ENCODE results near the gene ASAP2. TPM values are rescaled to one million over a fixed set of nuclear protein-coding genes. Genes with fewer than 3 reads are reported as not detected.

ASAP2 gene
- total RNA-seq, 1 donor, result 66.2 TPM

- peaks cover 13% of the 10 kb centered on the region for H3K4me1 ChIP-seq (ENCODE audit: insufficient read depth, low read length)
- H3K4me2 ChIP-seq (ENCODE audit: insufficient read depth, low read length), result no peak overlapping the region
- TF ChIP-seq, protein P1, sequence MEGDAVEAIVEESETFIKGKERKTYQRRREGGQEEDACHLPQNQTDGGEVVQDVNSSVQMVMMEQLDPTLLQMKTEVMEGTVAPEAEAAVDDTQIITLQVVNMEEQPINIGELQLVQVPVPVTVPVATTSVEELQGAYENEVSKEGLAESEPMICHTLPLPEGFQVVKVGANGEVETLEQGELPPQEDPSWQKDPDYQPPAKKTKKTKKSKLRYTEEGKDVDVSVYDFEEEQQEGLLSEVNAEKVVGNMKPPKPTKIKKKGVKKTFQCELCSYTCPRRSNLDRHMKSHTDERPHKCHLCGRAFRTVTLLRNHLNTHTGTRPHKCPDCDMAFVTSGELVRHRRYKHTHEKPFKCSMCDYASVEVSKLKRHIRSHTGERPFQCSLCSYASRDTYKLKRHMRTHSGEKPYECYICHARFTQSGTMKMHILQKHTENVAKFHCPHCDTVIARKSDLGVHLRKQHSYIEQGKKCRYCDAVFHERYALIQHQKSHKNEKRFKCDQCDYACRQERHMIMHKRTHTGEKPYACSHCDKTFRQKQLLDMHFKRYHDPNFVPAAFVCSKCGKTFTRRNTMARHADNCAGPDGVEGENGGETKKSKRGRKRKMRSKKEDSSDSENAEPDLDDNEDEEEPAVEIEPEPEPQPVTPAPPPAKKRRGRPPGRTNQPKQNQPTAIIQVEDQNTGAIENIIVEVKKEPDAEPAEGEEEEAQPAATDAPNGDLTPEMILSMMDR (IDR thresholded peaks at IDR 0.05; ENCODE audit: extremely low read depth, low read depth, low read length), result no peak
- peaks cover 44% of the 10 kb centered on the region for H3K36me3 ChIP-seq (ENCODE audit: insufficient read depth, low read length)
- no peak for DNase-seq (ENCODE audit: insufficient read length, low spot score, missing footprints)
- H4K20me1 ChIP-seq (ENCODE audit: insufficient read depth, low read length), result peaks cover 4% of the 10 kb centered on the region
- no peak overlapping the region for H2AFZ ChIP-seq (ENCODE audit: low read length)
- H3K4me3 ChIP-seq (ENCODE audit: insufficient read depth, low read length), result no peak overlapping the region
- no peak overlapping the region for H3K27ac ChIP-seq (ENCODE audit: low read depth, low read length)
- no peaks in the 10 kb centered on the region for H3K27me3 ChIP-seq (ENCODE audit: insufficient read depth, low read length)
- H3K79me2 ChIP-seq (ENCODE audit: insufficient read depth, low read length), result peaks cover 16% of the 10 kb centered on the region
- no peaks in the 10 kb centered on the region for H3K9me3 ChIP-seq (ENCODE audit: low read depth, low read length)
Measured at GRCh38 chr2:9331704-9332103, 125.1 kb downstream of the ASAP2 start.

DNA sequence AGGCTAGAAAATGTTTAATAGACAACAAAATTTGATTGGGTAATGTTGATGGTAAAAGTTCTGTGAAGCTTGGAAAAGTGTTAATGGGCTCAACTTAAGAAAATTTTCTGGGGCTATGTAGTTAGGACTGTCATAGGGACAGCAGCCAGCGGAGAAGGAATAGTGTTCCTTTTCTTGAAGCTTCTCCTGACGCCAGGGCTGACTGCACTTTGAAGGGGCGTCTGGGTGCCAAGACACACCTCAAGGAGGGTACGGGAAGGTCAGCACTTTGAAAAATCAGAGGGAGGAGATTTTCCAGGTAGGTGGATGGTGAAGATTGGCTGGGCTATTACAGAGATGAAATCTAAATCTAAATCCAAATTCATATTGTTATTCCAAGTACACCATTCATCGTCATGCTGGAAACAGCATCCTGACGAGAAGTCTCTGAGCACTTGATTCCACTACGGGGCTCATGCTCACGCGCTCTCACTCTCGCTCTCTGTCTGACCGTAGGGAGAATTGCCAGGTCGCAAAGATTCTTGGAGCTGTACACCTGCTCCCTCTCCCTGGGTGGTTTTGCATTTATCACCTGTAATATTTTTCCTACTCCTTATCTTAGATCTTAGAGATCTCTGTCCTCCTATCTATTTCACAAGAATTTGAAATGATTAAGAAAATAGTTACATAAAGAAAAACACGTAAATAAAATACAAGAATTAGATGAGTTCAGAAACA, 125.7 kb downstream of the ASAP2 start:
- H3K4me1 ChIP-seq (ENCODE audit: insufficient read depth, low read length), result peaks cover 13% of the 10 kb centered on the region
- no peak overlapping the region for H3K4me2 ChIP-seq (ENCODE audit: insufficient read depth, low read length)
- H4K20me1 ChIP-seq (ENCODE audit: insufficient read depth, low read length), result peaks cover 6% of the 10 kb centered on the region
- peaks cover 15% of the 10 kb centered on the region for H3K79me2 ChIP-seq (ENCODE audit: insufficient read depth, low read length)
- no peak overlapping the region for H2AFZ ChIP-seq (ENCODE audit: low read length)
- no peaks in the 10 kb centered on the region for H3K9me3 ChIP-seq (ENCODE audit: low read depth, low read length)
- H3K36me3 ChIP-seq (ENCODE audit: insufficient read depth, low read length), result peaks cover 44% of the 10 kb centered on the region
- no peaks in the 10 kb centered on the region for H3K27me3 ChIP-seq (ENCODE audit: insufficient read depth, low read length)
- DNase-seq (ENCODE audit: insufficient read length, low spot score, missing footprints), result no peak
- TF ChIP-seq, protein P1 (IDR thresholded peaks at IDR 0.05; ENCODE audit: extremely low read depth, low read depth, low read length), result no peak
- H3K27ac ChIP-seq (ENCODE audit: low read depth, low read length), result no peak overlapping the region
- no peak overlapping the region for H3K4me3 ChIP-seq (ENCODE audit: insufficient read depth, low read length)

- Histone ChIP-seq H3K36me3 (ENCODE audit: insufficient read depth, low read length) (peaks cover 45% of the 10 kb centered on the region), H3K27ac (ENCODE audit: low read depth, low read length) (peak overlapping the region; percentile 1), H3K4me3 (ENCODE audit: insufficient read depth, low read length) (no peak overlapping the region), H3K79me2 (ENCODE audit: insufficient read depth, low read length) (peaks cover 14% of the 10 kb centered on the region), H3K27me3 (ENCODE audit: insufficient read depth, low read length) (no peaks in the 10 kb centered on the region), H3K9me3 (ENCODE audit: low read depth, low read length) (no peaks in the 10 kb centered on the region), H3K4me2 (ENCODE audit: insufficient read depth, low read length) (no peak overlapping the region), H2AFZ (ENCODE audit: low read length) (no peak overlapping the region), H4K20me1 (ENCODE audit: insufficient read depth, low read length) (peaks cover 6% of the 10 kb centered on the region), H3K4me1 (ENCODE audit: insufficient read depth, low read length) (peaks cover 15% of the 10 kb centered on the region)
- DNase-seq (ENCODE audit: insufficient read length, low spot score, missing footprints), result no peak
- TF ChIP-seq, protein P1 (IDR thresholded peaks at IDR 0.05; ENCODE audit: extremely low read depth, low read depth, low read length), result no peak
Measured at GRCh38 chr2:9332853-9333245, 126.2 kb downstream of the ASAP2 start.

- Histone ChIP-seq H3K4me1 (ENCODE audit: insufficient read depth, low read length) (peaks cover 15% of the 10 kb centered on the region), H3K9me3 (ENCODE audit: low read depth, low read length) (no peaks in the 10 kb centered on the region), H2AFZ (ENCODE audit: low read length) (no peak overlapping the region), H3K79me2 (ENCODE audit: insufficient read depth, low read length) (peaks cover 20% of the 10 kb centered on the region), H3K27ac (ENCODE audit: low read depth, low read length) (peak overlapping the region; percentile 8), H4K20me1 (ENCODE audit: insufficient read depth, low read length) (peaks cover 6% of the 10 kb centered on the region), H3K36me3 (ENCODE audit: insufficient read depth, low read length) (peaks cover 43% of the 10 kb centered on the region), H3K4me3 (ENCODE audit: insufficient read depth, low read length) (no peak overlapping the region), H3K4me2 (ENCODE audit: insufficient read depth, low read length) (no peak overlapping the region), H3K27me3 (ENCODE audit: insufficient read depth, low read length) (no peaks in the 10 kb centered on the region)
- DNase-seq (ENCODE audit: insufficient read length, low spot score, missing footprints), result no peak
- TF ChIP-seq, protein P1 (IDR thresholded peaks at IDR 0.05; ENCODE audit: extremely low read depth, low read depth, low read length), result peak; percentile 88
Measured at GRCh38 chr2:9333591-9334171, 127.1 kb downstream of the ASAP2 start.

Measured in osteoblast (primary cell).